WTC11 (cell line): ENCODE results near the gene MYMK. TPM values are rescaled to one million over a fixed set of nuclear protein-coding genes. Genes with fewer than 3 reads are reported as not detected.

Experiments
- ATAC-seq: fragments of 200-7000 bp; cut with Tn5 transposase; 2 replicates; pipeline ENCODE4 v1.10.0; 2021; ENCODE audit warnings: mild to moderate bottlenecking, moderate library complexity
- CTCF ChIA-PET: fragments of 300-600 bp; sonication (Branson Sonifier 250); formaldehyde crosslinking; loops from one replicate; lab custom pipeline; 2021; ENCODE audit warnings: antibody characterized with exemption; lab: Charles Lee
- POLR2A ChIA-PET: fragments of 350-600 bp; sonication (Branson Sonifier 250); formaldehyde crosslinking; loops from one replicate; lab custom pipeline; 2021; ENCODE audit warnings: antibody characterized with exemption; lab: Charles Lee
- DNase-seq: peaks from one replicate; pipeline ENCODE4 v3.0.0; 2021; ENCODE audit warnings: low spot score
- H3K27ac Mint-ChIP-seq: 2 replicates; pipeline ENCODE4 v1.8.0; 2021; ENCODE audit warnings: mixed read lengths
- H3K27me3 Mint-ChIP-seq: 2 replicates; pipeline ENCODE4 v1.8.0; 2021; ENCODE audit warnings: low read depth, mild to moderate bottlenecking, moderate library complexity, mixed read lengths
- H3K36me3 Mint-ChIP-seq: 2 replicates; pipeline ENCODE4 v1.8.0; 2021; ENCODE audit warnings: mixed read lengths
- H3K4me1 Mint-ChIP-seq: 2 replicates; pipeline ENCODE4 v1.8.0; 2022; ENCODE audit warnings: mixed read lengths
- H3K4me3 Mint-ChIP-seq: 2 replicates; pipeline ENCODE4 v1.8.0; 2021; ENCODE audit warnings: mild to moderate bottlenecking, moderate library complexity, mixed read lengths
- H3K9me3 Mint-ChIP-seq: 2 replicates; pipeline ENCODE4 v1.8.0; 2021; ENCODE audit warnings: mixed read lengths
- CREM ChIP-seq: sonication (generic); formaldehyde crosslinking; IDR thresholded peaks from 2 replicates; pipeline ENCODE4 v1.8.1; 2022; ENCODE audit warnings: mild to moderate bottlenecking, missing genetic modification reagents, moderate library complexity
- ELF4 ChIP-seq: sonication (generic); formaldehyde crosslinking; IDR thresholded peaks from 2 replicates; pipeline ENCODE4 v1.8.1; 2022; ENCODE audit warnings: low read depth, mild to moderate bottlenecking, moderate library complexity, missing genetic modification reagents
- ESRRA ChIP-seq: sonication (generic); formaldehyde crosslinking; IDR thresholded peaks from 2 replicates; pipeline ENCODE4 v1.8.1; 2022; ENCODE audit warnings: mild to moderate bottlenecking, missing genetic modification reagents, borderline replicate concordance
- FOXJ3 ChIP-seq: sonication (generic); formaldehyde crosslinking; IDR thresholded peaks from 2 replicates; pipeline ENCODE4 v1.9.0; 2021; ENCODE audit warnings: missing genetic modification reagents, mild to moderate bottlenecking, borderline replicate concordance
- FOXK1 ChIP-seq: sonication (generic); formaldehyde crosslinking; IDR thresholded peaks from 2 replicates; pipeline ENCODE4 v1.8.0; 2022; ENCODE audit warnings: mild to moderate bottlenecking, moderate library complexity, missing genetic modification reagents
- JUN ChIP-seq: sonication (generic); formaldehyde crosslinking; IDR thresholded peaks from 2 replicates; pipeline ENCODE4 v1.8.0; 2023; ENCODE audit warnings: mild to moderate bottlenecking, missing genetic modification reagents
- NR1H2 ChIP-seq: sonication (generic); formaldehyde crosslinking; IDR thresholded peaks from 2 replicates; pipeline ENCODE4 v1.9.0; 2021; ENCODE audit warnings: mild to moderate bottlenecking, moderate library complexity, missing genetic modification reagents
- TCF7 ChIP-seq: sonication (generic); formaldehyde crosslinking; IDR thresholded peaks from 2 replicates; pipeline ENCODE4 v1.8.0; 2022; ENCODE audit warnings: mild to moderate bottlenecking, low read depth, missing genetic modification reagents, moderate library complexity
- ZNF263 ChIP-seq: sonication (generic); formaldehyde crosslinking; IDR thresholded peaks from 2 replicates; pipeline ENCODE4 v1.8.1; 2022; ENCODE audit warnings: low read depth, mild to moderate bottlenecking, moderate library complexity, missing genetic modification reagents
- total RNA-seq: library from RNA; stranded (reverse); gene quantifications from 3 replicates; pipeline ENCODE4 v1.2.3, GENCODE V29; 2021
- TF ChIP-seq, protein P1 (sequence below): fragments of 250-450 bp; sonication (Bioruptor Pico); IDR thresholded peaks from 2 replicates; pipeline ENCODE4 v1.9.0; 2021; ENCODE audit warnings: moderate library complexity, mild to moderate bottlenecking, inconsistent platforms, borderline replicate concordance
- TF ChIP-seq, protein P2 (sequence below): sonication (generic); formaldehyde crosslinking; IDR thresholded peaks from 2 replicates; pipeline ENCODE4 v1.8.1; 2023; ENCODE audit warnings: mild to moderate bottlenecking, missing genetic modification reagents, moderate library complexity
- TF ChIP-seq, protein P3 (sequence below): sonication (generic); formaldehyde crosslinking; conservative IDR thresholded peaks from 2 replicates; pipeline ENCODE4 v1.8.1; 2023; ENCODE audit warnings: mild to moderate bottlenecking, low read depth, missing genetic modification reagents, moderate library complexity
- TF ChIP-seq, protein P4 (sequence below): fragments of 250-450 bp; sonication (Bioruptor Pico); IDR thresholded peaks from 2 replicates; pipeline ENCODE4 v1.9.0; 2021; ENCODE audit warnings: mild to moderate bottlenecking
- TF ChIP-seq, protein P5 (sequence below): sonication (generic); formaldehyde crosslinking; IDR thresholded peaks from 2 replicates; pipeline ENCODE4 v1.8.0; 2023; ENCODE audit warnings: missing genetic modification reagents, mild to moderate bottlenecking, borderline replicate concordance
- TF ChIP-seq, protein P6 (sequence below): sonication (generic); formaldehyde crosslinking; IDR thresholded peaks from 2 replicates; pipeline ENCODE4 v1.8.1; 2023; ENCODE audit warnings: mild to moderate bottlenecking, missing genetic modification reagents
- TF ChIP-seq, protein P7 (sequence below): sonication (generic); formaldehyde crosslinking; IDR thresholded peaks from 2 replicates; pipeline ENCODE4 v1.8.1; 2022; ENCODE audit warnings: missing genetic modification reagents, borderline replicate concordance

Gene MYMK
- total RNA-seq, 1 experiment from 2014 or later: not detected

DNA sequence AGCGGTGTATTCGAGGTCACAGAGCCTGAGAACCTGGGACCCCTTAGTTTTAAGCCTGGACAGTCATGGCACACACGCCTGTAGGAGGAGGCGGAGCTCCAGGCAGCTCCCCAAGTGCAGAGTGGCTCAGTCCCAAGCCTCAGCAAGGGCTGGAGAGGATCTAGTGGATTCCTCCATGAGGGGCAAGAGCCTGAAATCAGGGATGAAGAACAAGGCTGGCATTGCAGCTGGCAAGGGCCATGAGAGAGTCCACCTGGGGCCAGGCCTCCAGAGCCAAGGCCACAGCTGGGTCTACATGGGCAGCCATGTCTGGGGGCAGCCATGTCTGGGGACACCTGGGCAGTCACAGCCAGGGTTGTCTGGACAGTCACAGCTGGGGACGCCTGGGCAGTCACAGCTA is 31.6 kb upstream of the MYMK start:
- no peak overlapping the region for H3K4me3 Mint-ChIP-seq
- no peak overlapping the region for H3K27ac Mint-ChIP-seq
- no peaks in the 10 kb centered on the region; the same call in 1 of the 2 replicates for H3K9me3 Mint-ChIP-seq
- H3K36me3 Mint-ChIP-seq: no peaks in the 10 kb centered on the region
- POLR2A ChIA-PET: no interaction called here
- H3K4me1 Mint-ChIP-seq: peaks cover 19% of the 10 kb centered on the region
- no peaks in the 10 kb centered on the region for H3K27me3 Mint-ChIP-seq
- TF ChIP-seq TCF7 (CRISPR knock-in tag): no peak
- TF ChIP-seq, protein P1, sequence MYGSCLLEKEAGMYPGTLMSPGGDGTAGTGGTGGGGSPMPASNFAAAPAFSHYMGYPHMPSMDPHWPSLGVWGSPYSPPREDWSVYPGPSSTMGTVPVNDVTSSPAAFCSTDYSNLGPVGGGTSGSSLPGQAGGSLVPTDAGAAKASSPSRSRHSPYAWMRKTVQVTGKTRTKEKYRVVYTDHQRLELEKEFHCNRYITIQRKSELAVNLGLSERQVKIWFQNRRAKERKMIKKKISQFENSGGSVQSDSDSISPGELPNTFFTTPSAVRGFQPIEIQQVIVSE: no peak
- TF ChIP-seq ESRRA (CRISPR knock-in tag): no peak
- TF ChIP-seq JUN: no peak
- no peak for TF ChIP-seq FOXK1 (CRISPR knock-in tag)
- TF ChIP-seq, protein P2, sequence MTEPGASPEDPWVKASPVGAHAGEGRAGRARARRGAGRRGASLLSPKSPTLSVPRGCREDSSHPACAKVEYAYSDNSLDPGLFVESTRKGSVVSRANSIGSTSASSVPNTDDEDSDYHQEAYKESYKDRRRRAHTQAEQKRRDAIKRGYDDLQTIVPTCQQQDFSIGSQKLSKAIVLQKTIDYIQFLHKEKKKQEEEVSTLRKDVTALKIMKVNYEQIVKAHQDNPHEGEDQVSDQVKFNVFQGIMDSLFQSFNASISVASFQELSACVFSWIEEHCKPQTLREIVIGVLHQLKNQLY: no peak
- TF ChIP-seq, protein P3, sequence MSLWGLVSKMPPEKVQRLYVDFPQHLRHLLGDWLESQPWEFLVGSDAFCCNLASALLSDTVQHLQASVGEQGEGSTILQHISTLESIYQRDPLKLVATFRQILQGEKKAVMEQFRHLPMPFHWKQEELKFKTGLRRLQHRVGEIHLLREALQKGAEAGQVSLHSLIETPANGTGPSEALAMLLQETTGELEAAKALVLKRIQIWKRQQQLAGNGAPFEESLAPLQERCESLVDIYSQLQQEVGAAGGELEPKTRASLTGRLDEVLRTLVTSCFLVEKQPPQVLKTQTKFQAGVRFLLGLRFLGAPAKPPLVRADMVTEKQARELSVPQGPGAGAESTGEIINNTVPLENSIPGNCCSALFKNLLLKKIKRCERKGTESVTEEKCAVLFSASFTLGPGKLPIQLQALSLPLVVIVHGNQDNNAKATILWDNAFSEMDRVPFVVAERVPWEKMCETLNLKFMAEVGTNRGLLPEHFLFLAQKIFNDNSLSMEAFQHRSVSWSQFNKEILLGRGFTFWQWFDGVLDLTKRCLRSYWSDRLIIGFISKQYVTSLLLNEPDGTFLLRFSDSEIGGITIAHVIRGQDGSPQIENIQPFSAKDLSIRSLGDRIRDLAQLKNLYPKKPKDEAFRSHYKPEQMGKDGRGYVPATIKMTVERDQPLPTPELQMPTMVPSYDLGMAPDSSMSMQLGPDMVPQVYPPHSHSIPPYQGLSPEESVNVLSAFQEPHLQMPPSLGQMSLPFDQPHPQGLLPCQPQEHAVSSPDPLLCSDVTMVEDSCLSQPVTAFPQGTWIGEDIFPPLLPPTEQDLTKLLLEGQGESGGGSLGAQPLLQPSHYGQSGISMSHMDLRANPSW (CRISPR knock-in tag): no peak
- TF ChIP-seq, all 79 proteins: peak for 0
- ATAC-seq (no peak), DNase-seq (no peak)
- CTCF ChIA-PET: interaction anchor here (0.5 to 1.5 kb wide), 3 partner anchors 33 to 1018 kb away, joined by 3 to 4 read pairs (median 3); no protein-coding TSS in a partner anchor

DNA sequence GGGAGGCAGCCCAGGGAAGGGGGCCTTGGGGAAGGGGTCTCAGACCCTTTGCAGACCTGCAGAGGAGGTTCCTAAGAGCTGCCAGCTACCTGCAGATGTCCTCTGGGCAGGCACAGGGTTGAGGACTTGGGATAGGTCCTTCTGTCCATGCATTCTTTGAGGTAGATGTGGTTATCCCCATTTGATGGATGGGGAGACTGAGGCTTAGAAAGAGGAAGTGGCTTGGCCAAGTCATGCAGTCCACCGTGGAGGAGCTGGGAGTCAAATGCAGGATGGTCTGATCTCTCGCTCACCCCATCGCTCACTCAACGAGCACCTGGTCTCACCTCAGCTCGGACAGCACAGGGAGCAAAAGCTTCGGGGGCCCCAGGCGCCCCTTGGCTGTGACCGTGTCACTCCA is 30.0 kb upstream of the MYMK start:
- no peaks in the 10 kb centered on the region for H3K36me3 Mint-ChIP-seq
- ChIA-PET CTCF (interaction anchor here (0.6 to 1.0 kb wide), 6 partner anchors 15 to 258 kb away, joined by 3 to 4 read pairs (median 4); no protein-coding TSS in a partner anchor), POLR2A (interaction anchor here (1.2 kb wide), 1 partner anchor 27 kb away, joined by 3 read pairs; no protein-coding TSS in a partner anchor)
- peaks cover 17% of the 10 kb centered on the region for H3K4me1 Mint-ChIP-seq
- H3K9me3 Mint-ChIP-seq: no peaks in the 10 kb centered on the region; the same call in 1 of the 2 replicates
- ATAC-seq (no peak), DNase-seq (no peak)
- TF ChIP-seq, protein P4, sequence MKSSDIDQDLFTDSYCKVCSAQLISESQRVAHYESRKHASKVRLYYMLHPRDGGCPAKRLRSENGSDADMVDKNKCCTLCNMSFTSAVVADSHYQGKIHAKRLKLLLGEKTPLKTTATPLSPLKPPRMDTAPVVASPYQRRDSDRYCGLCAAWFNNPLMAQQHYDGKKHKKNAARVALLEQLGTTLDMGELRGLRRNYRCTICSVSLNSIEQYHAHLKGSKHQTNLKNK (CRISPR knock-in tag): no peak
- TF ChIP-seq TCF7 (CRISPR knock-in tag): no peak
- TF ChIP-seq ESRRA (CRISPR knock-in tag): no peak
- no peak overlapping the region for H3K27ac Mint-ChIP-seq
- no peaks in the 10 kb centered on the region for H3K27me3 Mint-ChIP-seq
- H3K4me3 Mint-ChIP-seq: no peak overlapping the region

DNA sequence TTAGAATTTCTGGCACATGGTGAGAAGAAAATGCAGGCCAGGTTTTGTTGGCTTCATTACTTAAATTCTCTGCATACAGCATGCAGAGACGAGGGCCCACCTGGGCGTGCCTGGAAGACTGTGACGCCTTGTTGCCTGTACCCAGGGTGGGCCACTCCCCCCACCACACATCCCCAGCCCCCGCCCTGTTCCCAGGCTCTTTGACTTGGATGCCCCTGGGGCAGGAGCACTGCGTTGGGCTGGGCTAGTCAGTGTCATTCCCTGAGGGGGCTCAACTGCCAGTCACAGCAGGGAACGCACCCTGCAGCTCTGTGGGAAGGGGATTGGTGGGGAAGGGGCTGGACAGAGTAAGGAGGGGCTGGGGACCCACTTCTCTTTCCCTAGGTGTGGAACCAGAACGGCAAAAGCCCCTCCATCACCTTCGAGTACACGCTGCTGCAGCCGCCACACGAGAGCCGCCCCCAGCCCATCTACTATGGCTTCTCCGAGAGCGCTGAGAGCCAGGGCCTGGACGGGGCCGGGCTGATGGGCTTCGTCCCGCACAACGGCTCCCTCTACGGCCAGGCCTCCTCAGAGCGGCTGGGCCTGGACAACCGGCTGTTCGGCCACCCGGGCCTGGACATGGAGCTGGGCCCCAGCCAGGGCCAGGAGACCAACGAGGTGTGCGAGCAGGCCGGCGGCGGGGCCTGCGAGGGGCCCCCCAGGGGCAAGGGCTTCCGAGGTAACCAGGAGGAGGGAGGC is 29.4 kb upstream of the MYMK start:
- H3K27ac Mint-ChIP-seq: no peak overlapping the region
- peak; percentile 59 for DNase-seq
- TF ChIP-seq, protein P5, sequence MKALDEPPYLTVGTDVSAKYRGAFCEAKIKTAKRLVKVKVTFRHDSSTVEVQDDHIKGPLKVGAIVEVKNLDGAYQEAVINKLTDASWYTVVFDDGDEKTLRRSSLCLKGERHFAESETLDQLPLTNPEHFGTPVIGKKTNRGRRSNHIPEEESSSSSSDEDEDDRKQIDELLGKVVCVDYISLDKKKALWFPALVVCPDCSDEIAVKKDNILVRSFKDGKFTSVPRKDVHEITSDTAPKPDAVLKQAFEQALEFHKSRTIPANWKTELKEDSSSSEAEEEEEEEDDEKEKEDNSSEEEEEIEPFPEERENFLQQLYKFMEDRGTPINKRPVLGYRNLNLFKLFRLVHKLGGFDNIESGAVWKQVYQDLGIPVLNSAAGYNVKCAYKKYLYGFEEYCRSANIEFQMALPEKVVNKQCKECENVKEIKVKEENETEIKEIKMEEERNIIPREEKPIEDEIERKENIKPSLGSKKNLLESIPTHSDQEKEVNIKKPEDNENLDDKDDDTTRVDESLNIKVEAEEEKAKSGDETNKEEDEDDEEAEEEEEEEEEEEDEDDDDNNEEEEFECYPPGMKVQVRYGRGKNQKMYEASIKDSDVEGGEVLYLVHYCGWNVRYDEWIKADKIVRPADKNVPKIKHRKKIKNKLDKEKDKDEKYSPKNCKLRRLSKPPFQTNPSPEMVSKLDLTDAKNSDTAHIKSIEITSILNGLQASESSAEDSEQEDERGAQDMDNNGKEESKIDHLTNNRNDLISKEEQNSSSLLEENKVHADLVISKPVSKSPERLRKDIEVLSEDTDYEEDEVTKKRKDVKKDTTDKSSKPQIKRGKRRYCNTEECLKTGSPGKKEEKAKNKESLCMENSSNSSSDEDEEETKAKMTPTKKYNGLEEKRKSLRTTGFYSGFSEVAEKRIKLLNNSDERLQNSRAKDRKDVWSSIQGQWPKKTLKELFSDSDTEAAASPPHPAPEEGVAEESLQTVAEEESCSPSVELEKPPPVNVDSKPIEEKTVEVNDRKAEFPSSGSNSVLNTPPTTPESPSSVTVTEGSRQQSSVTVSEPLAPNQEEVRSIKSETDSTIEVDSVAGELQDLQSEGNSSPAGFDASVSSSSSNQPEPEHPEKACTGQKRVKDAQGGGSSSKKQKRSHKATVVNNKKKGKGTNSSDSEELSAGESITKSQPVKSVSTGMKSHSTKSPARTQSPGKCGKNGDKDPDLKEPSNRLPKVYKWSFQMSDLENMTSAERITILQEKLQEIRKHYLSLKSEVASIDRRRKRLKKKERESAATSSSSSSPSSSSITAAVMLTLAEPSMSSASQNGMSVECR (CRISPR knock-in tag): no peak
- TF ChIP-seq, protein P6, sequence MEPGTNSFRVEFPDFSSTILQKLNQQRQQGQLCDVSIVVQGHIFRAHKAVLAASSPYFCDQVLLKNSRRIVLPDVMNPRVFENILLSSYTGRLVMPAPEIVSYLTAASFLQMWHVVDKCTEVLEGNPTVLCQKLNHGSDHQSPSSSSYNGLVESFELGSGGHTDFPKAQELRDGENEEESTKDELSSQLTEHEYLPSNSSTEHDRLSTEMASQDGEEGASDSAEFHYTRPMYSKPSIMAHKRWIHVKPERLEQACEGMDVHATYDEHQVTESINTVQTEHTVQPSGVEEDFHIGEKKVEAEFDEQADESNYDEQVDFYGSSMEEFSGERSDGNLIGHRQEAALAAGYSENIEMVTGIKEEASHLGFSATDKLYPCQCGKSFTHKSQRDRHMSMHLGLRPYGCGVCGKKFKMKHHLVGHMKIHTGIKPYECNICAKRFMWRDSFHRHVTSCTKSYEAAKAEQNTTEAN (CRISPR knock-in tag): no peak
- TF ChIP-seq ZNF263 (CRISPR knock-in tag): no peak
- no peak for TF ChIP-seq NR1H2
- no peak for TF ChIP-seq FOXJ3 (CRISPR knock-in tag)
- TF ChIP-seq, protein P7, sequence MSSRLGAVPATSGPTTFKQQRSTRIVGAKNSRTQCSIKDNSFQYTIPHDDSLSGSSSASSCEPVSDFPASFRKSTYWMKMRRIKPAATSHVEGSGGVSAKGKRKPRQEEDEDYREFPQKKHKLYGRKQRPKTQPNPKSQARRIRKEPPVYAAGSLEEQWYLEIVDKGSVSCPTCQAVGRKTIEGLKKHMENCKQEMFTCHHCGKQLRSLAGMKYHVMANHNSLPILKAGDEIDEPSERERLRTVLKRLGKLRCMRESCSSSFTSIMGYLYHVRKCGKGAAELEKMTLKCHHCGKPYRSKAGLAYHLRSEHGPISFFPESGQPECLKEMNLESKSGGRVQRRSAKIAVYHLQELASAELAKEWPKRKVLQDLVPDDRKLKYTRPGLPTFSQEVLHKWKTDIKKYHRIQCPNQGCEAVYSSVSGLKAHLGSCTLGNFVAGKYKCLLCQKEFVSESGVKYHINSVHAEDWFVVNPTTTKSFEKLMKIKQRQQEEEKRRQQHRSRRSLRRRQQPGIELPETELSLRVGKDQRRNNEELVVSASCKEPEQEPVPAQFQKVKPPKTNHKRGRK (CRISPR knock-in tag): no peak
- no peak for TF ChIP-seq CREM (CRISPR knock-in tag)
- no peak for TF ChIP-seq ELF4 (CRISPR knock-in tag)

More for the DNA sequence above, 29.4 kb upstream of the MYMK start:
- ATAC-seq: peak; percentile 75
- no peak overlapping the region for H3K4me3 Mint-ChIP-seq
- H3K36me3 Mint-ChIP-seq: no peaks in the 10 kb centered on the region
- H3K4me1 Mint-ChIP-seq: peaks cover 16% of the 10 kb centered on the region
- ChIA-PET POLR2A (interaction anchor here (1.2 kb wide), 1 partner anchor 27 kb away, joined by 3 read pairs; no protein-coding TSS in a partner anchor), CTCF (interaction anchor here (0.6 to 1.5 kb wide), 12 partner anchors 10 to 259 kb away, joined by 3 to 8 read pairs (median 4); no protein-coding TSS in a partner anchor)
- H3K9me3 Mint-ChIP-seq: no peaks in the 10 kb centered on the region
- H3K27me3 Mint-ChIP-seq: no peaks in the 10 kb centered on the region
